ENCODE data around the gene MINDY4B. TPM values are rescaled to one million over a fixed set of nuclear protein-coding genes. Genes with fewer than 3 reads are reported as not detected.

The MINDY4B gene
- total and polyA plus RNA-seq, 4 donors, result not detected

- no peak overlapping the region for H3K9ac ChIP-seq (ENCODE audit: low read depth in 1 of 2, low read length in 2 of 2)
- H3K4me3 ChIP-seq (ENCODE audit: low read depth in 1 of 3, low read length in 3 of 3), result no peak overlapping the region
- 87% methylated on average over 4 of the region's 4 CpGs for WGBS
- no peak for DNase-seq (ENCODE audit: low spot score)
- no peaks in the 10 kb centered on the region for H3K9me3 ChIP-seq (ENCODE audit: control insufficient read depth in 4 of 4, low read length in 3 of 4)
- no peaks in the 10 kb centered on the region for H3K27me3 ChIP-seq (ENCODE audit: control insufficient read depth in 4 of 4, insufficient read depth in 4 of 4, low read length in 3 of 4)
- no peaks in the 10 kb centered on the region for H3K4me1 ChIP-seq (ENCODE audit: control insufficient read depth in 4 of 4, insufficient read depth in 4 of 4, low read length in 3 of 4)
- TF ChIP-seq ZBTB33 (IDR thresholded peaks at IDR 0.05) (no peak), FOXA1 (IDR thresholded peaks at IDR 0.05) (no peak), HNF4G (IDR thresholded peaks at IDR 0.05) (no peak), RAD21 (IDR thresholded peaks at IDR 0.05) (no peak), EGR1 (IDR thresholded peaks at IDR 0.05; ENCODE audit: low read depth in 2 of 2) (no peak), RXRA (IDR thresholded peaks at IDR 0.05) (no peak), GABPA (IDR thresholded peaks at IDR 0.05 in 1 of 2, conservative IDR thresholded peaks at IDR 0.05 in 1 of 2) (no peak), SP1 (IDR thresholded peaks at IDR 0.05) (no peak), REST (IDR thresholded peaks at IDR 0.05) (no peak), JUND (IDR thresholded peaks at IDR 0.05) (no peak)
- no peaks in the 10 kb centered on the region for H3K36me3 ChIP-seq (ENCODE audit: control insufficient read depth in 4 of 4, insufficient read depth in 3 of 4, low read depth in 1 of 4, low read length in 3 of 4)
- H3K27ac ChIP-seq (ENCODE audit: low read depth in 1 of 2, low read length in 2 of 2), result no peak overlapping the region
Observed at GRCh38 chr3:150871192-150871591, 34.0 kb downstream of the MINDY4B start.

- TF ChIP-seq NR2F2 (IDR thresholded peaks at IDR 0.05), result no peak
- TF ChIP-seq REST (IDR thresholded peaks at IDR 0.05), result no peak
- TF ChIP-seq HNF4G (IDR thresholded peaks at IDR 0.05), result no peak
- no peak for TF ChIP-seq RXRA (IDR thresholded peaks at IDR 0.05)
- no peak for TF ChIP-seq FOXA1 (IDR thresholded peaks at IDR 0.05)
- no peak for TF ChIP-seq ATF3 (IDR thresholded peaks at IDR 0.05)
- TF ChIP-seq ZBTB33 (IDR thresholded peaks at IDR 0.05), result no peak
- no peak for TF ChIP-seq SP1 (IDR thresholded peaks at IDR 0.05)
- TF ChIP-seq HNF4A (conservative IDR thresholded peaks at IDR 0.05), result no peak
- no peak for TF ChIP-seq JUND (IDR thresholded peaks at IDR 0.05)
- TF ChIP-seq YY1 (IDR thresholded peaks at IDR 0.05), result no peak
- no peak for TF ChIP-seq FOXA2 (IDR thresholded peaks at IDR 0.05)
- no peak for TF ChIP-seq GABPA (IDR thresholded peaks at IDR 0.05 in 1 of 2, conservative IDR thresholded peaks at IDR 0.05 in 1 of 2)
- TF ChIP-seq EGR1 (IDR thresholded peaks at IDR 0.05; ENCODE audit: low read depth in 2 of 2), result no peak
- no peak for TF ChIP-seq RAD21 (IDR thresholded peaks at IDR 0.05)
- TF ChIP-seq TAF1 (conservative IDR thresholded peaks at IDR 0.05), result no peak
- Histone ChIP-seq H3K9ac (ENCODE audit: low read depth in 1 of 2, low read length in 2 of 2) (no peak overlapping the region), H3K9me3 (ENCODE audit: control insufficient read depth in 4 of 4, low read length in 3 of 4) (no peaks in the 10 kb centered on the region), H3K4me3 (ENCODE audit: low read depth in 1 of 3, low read length in 3 of 3) (no peak overlapping the region), H3K4me1 (ENCODE audit: control insufficient read depth in 4 of 4, insufficient read depth in 4 of 4, low read length in 3 of 4) (no peaks in the 10 kb centered on the region), H3K36me3 (ENCODE audit: control insufficient read depth in 4 of 4, insufficient read depth in 3 of 4, low read depth in 1 of 4, low read length in 3 of 4) (no peaks in the 10 kb centered on the region), H3K27me3 (ENCODE audit: control insufficient read depth in 4 of 4, insufficient read depth in 4 of 4, low read length in 3 of 4) (no peaks in the 10 kb centered on the region), H3K27ac (ENCODE audit: low read depth in 1 of 2, low read length in 2 of 2) (no peak overlapping the region)
- no peak for DNase-seq (ENCODE audit: low spot score)
- 90% methylated on average over 3 of the region's 3 CpGs for WGBS
Observed at GRCh38 chr3:150870406-150870805, 34.8 kb downstream of the MINDY4B start.
